PC-9 (cell line): ENCODE results near the gene PNPLA2. TPM values are rescaled to one million over a fixed set of nuclear protein-coding genes. Genes with fewer than 3 reads are reported as not detected.

ENCODE experiments used
- BruUV-seq: library from RNA; stranded (reverse); fragments of 400-500 nt; replicated peaks from 2 replicates; lab custom pipeline; 2021; lab: Mats Ljungman, UMichigan
- CTCF ChIA-PET: fragments of 300-600 bp; sonication (Branson Sonifier 250); formaldehyde crosslinking; loops from one replicate; lab custom pipeline; 2022; ENCODE audit warnings: antibody characterized with exemption; lab: Charles Lee
- POLR2A ChIA-PET: fragments of 300-600 bp; sonication (Branson Sonifier 250); formaldehyde crosslinking; loops from one replicate; lab custom pipeline; 2022; ENCODE audit warnings: antibody characterized with exemption; ENCODE audit not compliant: unreplicated experiment; lab: Charles Lee
- DNase-seq, 2 experiments: peaks; one replicate each; pipeline versions ENCODE4 v3.0.0 to v3.0.0-alpha.2; 2015 to 2022; ENCODE audit warnings: mixed read lengths in 1 of 2
- H2AFZ ChIP-seq: fragments of 200-600 bp; sonication (generic); 2 replicates; pipeline ENCODE4 v1.8.1; 2017; ENCODE audit warnings: antibody characterized with exemption
- H3F3A ChIP-seq: fragments of 200-600 bp; sonication (generic); 2 replicates; pipeline ENCODE4 v1.8.1; 2017; ENCODE audit warnings: antibody characterized with exemption, mild to moderate bottlenecking, low read depth; ENCODE audit not compliant: insufficient read depth
- H3K27ac ChIP-seq: fragments of 200-600 bp; sonication (generic); 2 replicates; pipeline ENCODE4 v1.6.1; 2016; ENCODE audit warnings: mixed run types
- H3K27me3 ChIP-seq: fragments of 200-600 bp; sonication (generic); 2 replicates; pipeline ENCODE4 v1.6.1; 2016; ENCODE audit warnings: low read depth, mixed run types; ENCODE audit not compliant: insufficient read depth
- H3K36me3 ChIP-seq: fragments of 200-600 bp; sonication (generic); 2 replicates; pipeline ENCODE4 v1.6.1; 2016; ENCODE audit warnings: low read depth, mixed run types
- H3K4me1 ChIP-seq: fragments of 200-600 bp; sonication (generic); replicated peaks from 2 replicates; pipeline ENCODE4 v1.6.1; 2016; ENCODE audit warnings: mixed run types; ENCODE audit not compliant: insufficient read depth
- H3K4me2 ChIP-seq: fragments of 200-600 bp; sonication (generic); 2 replicates; pipeline ENCODE4 v1.6.1; 2017; ENCODE audit warnings: mixed run types
- H3K4me3 ChIP-seq: fragments of 200-600 bp; sonication (generic); 2 replicates; pipeline ENCODE4 v1.6.1; 2016; ENCODE audit warnings: mixed run types
- H3K79me2 ChIP-seq: fragments of 200-600 bp; sonication (generic); 2 replicates; pipeline ENCODE4 v1.6.1; 2017; ENCODE audit warnings: low read depth, mixed run types
- H3K9me2 ChIP-seq: fragments of 200-600 bp; sonication (generic); 2 replicates; pipeline ENCODE4 v1.8.1; 2017; ENCODE audit warnings: mild to moderate bottlenecking; ENCODE audit not compliant: insufficient read depth
- H3K9me3 ChIP-seq: fragments of 200-600 bp; sonication (generic); 2 replicates; pipeline ENCODE4 v1.8.1; 2016; ENCODE audit warnings: low read depth; ENCODE audit not compliant: insufficient read depth
- H4K20me1 ChIP-seq: fragments of 200-600 bp; sonication (generic); 2 replicates; pipeline ENCODE4 v1.8.1; 2017; ENCODE audit not compliant: insufficient read depth
- CTCF ChIP-seq: fragments of 200-600 bp; sonication (generic); conservative IDR thresholded peaks from 2 replicates; pipeline ENCODE4 v1.6.1; 2017; ENCODE audit warnings: mixed run types, antibody characterized with exemption, mild to moderate bottlenecking, moderate library complexity
- EZH2 ChIP-seq: fragments of 200-600 bp; sonication (generic); IDR thresholded peaks from 2 replicates; pipeline ENCODE4 v1.8.0; 2017; ENCODE audit warnings: antibody characterized with exemption, low read depth
- intact Hi-C: fragments of 100-400 bp; cut with micrococcal nuclease; formaldehyde crosslinking; loops from one replicate; pipeline ENCODE4 v1.10.0; 2022; ENCODE audit not compliant: unreplicated experiment
- total RNA-seq: library from RNA; stranded (reverse); gene quantifications from 2 replicates; pipeline ENCODE4 v1.2.3, GENCODE V29; 2021

PNPLA2 gene
- total RNA-seq, 1 experiment from 2014 or later: 137 TPM

- Histone ChIP-seq H3K36me3 (no peaks in the 10 kb centered on the region), H3K27me3 (no peaks in the 10 kb centered on the region), H3K4me2 (no peak overlapping the region), H3K27ac (no peak overlapping the region), H3K9me3 (no peaks in the 10 kb centered on the region), H3K4me1 (peaks cover under 1% of the 10 kb centered on the region; the same call in 1 of the 2 replicates), H3K9me2 (no peaks in the 10 kb centered on the region), H3K79me2 (no peaks in the 10 kb centered on the region), H3F3A (no peaks in the 10 kb centered on the region), H2AFZ (no peak overlapping the region), H3K4me3 (no peak overlapping the region), H4K20me1 (no peaks in the 10 kb centered on the region)
- DNase-seq: no peak
- TF ChIP-seq EZH2 (no peak), CTCF (no peak)
- BruUV-seq: no TSS peak
- ChIA-PET CTCF (no interaction called here), POLR2A (no interaction called here)
- intact Hi-C loops: no loop called here
These were observed 16.6 kb upstream of the PNPLA2 start for GRCh38 chr11:802018-802617.

GRCh38 chr11:802693-803466, 15.8 kb upstream of the PNPLA2 start:
- no peak overlapping the region for H2AFZ ChIP-seq
- H3K79me2 ChIP-seq: no peaks in the 10 kb centered on the region; the same call in 1 of the 2 replicates
- no peak overlapping the region for H3K27ac ChIP-seq
- ChIA-PET CTCF (no interaction called here), POLR2A (no interaction called here)
- H3F3A ChIP-seq: no peaks in the 10 kb centered on the region
- H3K27me3 ChIP-seq: no peaks in the 10 kb centered on the region
- no peaks in the 10 kb centered on the region for H3K36me3 ChIP-seq
- intact Hi-C loops: no loop called here
- no peaks in the 10 kb centered on the region for H3K9me3 ChIP-seq
- DNase-seq: peak in 1 of 2 experiments; percentile 27
- BruUV-seq: no TSS peak
- H3K4me1 ChIP-seq: no peaks in the 10 kb centered on the region
- TF ChIP-seq CTCF (no peak), EZH2 (no peak)
- H3K9me2 ChIP-seq: no peaks in the 10 kb centered on the region
- no peak overlapping the region for H3K4me3 ChIP-seq
- no peak overlapping the region for H3K4me2 ChIP-seq
- no peaks in the 10 kb centered on the region for H4K20me1 ChIP-seq

GRCh38 chr11:803467-803742, 15.3 kb upstream of the PNPLA2 start:
- DNase-seq: no peak
- BruUV-seq: no TSS peak
- intact Hi-C loops: no loop called here
- TF ChIP-seq CTCF: no peak
- TF ChIP-seq EZH2: no peak
- ChIA-PET POLR2A (no interaction called here), CTCF (no interaction called here)
- Histone ChIP-seq H4K20me1 (no peaks in the 10 kb centered on the region), H2AFZ (no peak overlapping the region), H3K79me2 (peaks cover 4% of the 10 kb centered on the region; the same call in 1 of the 2 replicates), H3K27ac (no peak overlapping the region), H3K4me1 (no peaks in the 10 kb centered on the region), H3K9me3 (no peaks in the 10 kb centered on the region), H3K4me3 (no peak overlapping the region), H3K4me2 (no peak overlapping the region), H3F3A (0 out of 2 replicates have a peak, but pooled peaks cover under 1% of the 10 kb centered on the region), H3K9me2 (no peaks in the 10 kb centered on the region), H3K36me3 (no peaks in the 10 kb centered on the region), H3K27me3 (no peaks in the 10 kb centered on the region)
